GM21360 (cell line): ENCODE measurements around the gene DEGS1.

Experiments
- ATAC-seq: cut with Tn5 transposase; IDR thresholded peaks from one replicate; pipeline ENCODE4 v1.9.1; 2021; ENCODE audit warnings: mild to moderate bottlenecking, moderate library complexity; ENCODE audit not compliant: unreplicated experiment

The DEGS1 gene

GRCh38 chr1:224182866-224183590 is at the start of gene DEGS1:
DEGS1 (plus strand) TSS chr1:224183240; CDS start chr1:224183337, 97 bp downstream.
- peak; percentile 52 for ATAC-seq

- no peak for ATAC-seq
Measured at GRCh38 chr1:224133741-224134299, 49.2 kb upstream of the DEGS1 start.

- no peak for ATAC-seq
Measured at GRCh38 chr1:224137518-224137917, 45.5 kb upstream of the DEGS1 start.

- no peak for ATAC-seq
Measured at GRCh38 chr1:224138198-224138597, 44.8 kb upstream of the DEGS1 start.

- no peak for ATAC-seq
Measured at GRCh38 chr1:224141693-224142092, 41.3 kb upstream of the DEGS1 start.

- ATAC-seq: no peak
Measured at GRCh38 chr1:224149709-224150108, 33.3 kb upstream of the DEGS1 start.

GRCh38 chr1:224151117-224151516 is 31.9 kb upstream of the DEGS1 start:
- ATAC-seq: no peak

GRCh38 chr1:224157316-224157715 is 25.7 kb upstream of the DEGS1 start:
- ATAC-seq: no peak

- no peak for ATAC-seq
Measured at GRCh38 chr1:224159541-224159940, 23.5 kb upstream of the DEGS1 start.

GRCh38 chr1:224160171-224160682 is 22.8 kb upstream of the DEGS1 start:
- no peak for ATAC-seq

- ATAC-seq: no peak
Measured at GRCh38 chr1:224162768-224163167, 20.3 kb upstream of the DEGS1 start.

GRCh38 chr1:224163311-224163710 is 19.7 kb upstream of the DEGS1 start:
- ATAC-seq: no peak

GRCh38 chr1:224168859-224169380 is 14.1 kb upstream of the DEGS1 start:
- ATAC-seq: peak; percentile 93

GRCh38 chr1:224169718-224170270 is 13.2 kb upstream of the DEGS1 start:
- ATAC-seq: no peak

GRCh38 chr1:224170343-224170742 is 12.7 kb upstream of the DEGS1 start:
- no peak for ATAC-seq

- no peak for ATAC-seq
Measured at GRCh38 chr1:224170748-224171478, 12.1 kb upstream of the DEGS1 start.

- no peak for ATAC-seq
Measured at GRCh38 chr1:224172229-224172628, 10.8 kb upstream of the DEGS1 start.

- no peak for ATAC-seq
Measured at GRCh38 chr1:224173523-224173922, 9.5 kb upstream of the DEGS1 start.

- ATAC-seq: no peak
Measured at GRCh38 chr1:224175617-224176016, 7.4 kb upstream of the DEGS1 start.

- no peak for ATAC-seq
Measured at GRCh38 chr1:224177356-224177999, 5.6 kb upstream of the DEGS1 start.

GRCh38 chr1:224178894-224179293 is 4.1 kb upstream of the DEGS1 start:
- ATAC-seq: no peak
